GM18507 (cell line): Measurements from ENCODE around the gene FAM131B.
"Not testable (repeated sequence)": the region's sequence is repeated elsewhere in the genome, so short reads cannot be mapped to it uniquely, and the experiment has no call there.

Source experiments
- DNase-seq: peaks from one replicate; pipeline ENCODE4 v3.0.0; 2011; ENCODE audit warnings: low read depth; ENCODE audit not compliant: insufficient read length; ENCODE audit errors: extremely low spot score
- FAIRE-seq: peaks from 2 replicates; lab custom pipeline; 2011; peaks lifted over from hg19 to GRCh38; lab: Jason Lieb, UNC

The FAM131B gene

GRCh38 chr7:143395187-143396149 is 33.0 kb upstream of the FAM131B start:
- DNase-seq (no peak), FAIRE-seq (no peak)

- FAIRE-seq, result no peak
- no peak for DNase-seq
Observed at GRCh38 chr7:143394777-143395176, 32.3 kb upstream of the FAM131B start.

GRCh38 chr7:143394068-143394467 is 31.6 kb upstream of the FAM131B start:
- FAIRE-seq (no peak), DNase-seq (no peak)

- no peak for FAIRE-seq
- DNase-seq, result no peak
Observed at GRCh38 chr7:143393267-143394041, 30.9 kb upstream of the FAM131B start.

GRCh38 chr7:143392875-143393266 is 30.4 kb upstream of the FAM131B start:
- no peak for DNase-seq
- FAIRE-seq, result no peak

GRCh38 chr7:143392427-143392826 is 29.9 kb upstream of the FAM131B start:
- FAIRE-seq, DNase-seq: not testable (repeated sequence)

- no peak for FAIRE-seq
- no peak for DNase-seq
Observed at GRCh38 chr7:143391462-143392404, 29.2 kb upstream of the FAM131B start.

GRCh38 chr7:143390773-143391317 is 28.3 kb upstream of the FAM131B start:
- no peak for DNase-seq
- FAIRE-seq, result no peak

- FAIRE-seq, result no peak
- DNase-seq, result no peak
Observed at GRCh38 chr7:143390104-143390772, 27.7 kb upstream of the FAM131B start.

- DNase-seq, result no peak
- no peak for FAIRE-seq
Observed at GRCh38 chr7:143389316-143390103, 27.0 kb upstream of the FAM131B start.

GRCh38 chr7:143388491-143389101 is 26.1 kb upstream of the FAM131B start:
- no peak for DNase-seq
- FAIRE-seq, result no peak

- DNase-seq (no peak), FAIRE-seq (no peak)
Observed at GRCh38 chr7:143388051-143388450, 25.5 kb upstream of the FAM131B start.

GRCh38 chr7:143387156-143387975 is 24.9 kb upstream of the FAM131B start:
- no peak for DNase-seq
- no peak for FAIRE-seq

- DNase-seq, result no peak
Observed at GRCh38 chr7:143385891-143386781, 23.6 kb upstream of the FAM131B start.

GRCh38 chr7:143384661-143385631 is 22.4 kb upstream of the FAM131B start:
- DNase-seq (no peak), FAIRE-seq (no peak)

More at GRCh38 chr7:143385891-143386781, 23.6 kb upstream of the FAM131B start:
- no peak for FAIRE-seq
